Upper lobe of left lung (tissue), 4 donors: ENCODE measurements around the gene P2RX1.

ENCODE experiments used
- EP300 ChIP-seq, 4 donors: sonication (generic); formaldehyde crosslinking; IDR thresholded peaks; one replicate each; pipeline ENCODE4 v1.5.1; 2017; ENCODE audit warnings: antibody characterized with exemption in 4 of 4, control low read depth in 2 of 4
- POLR2AphosphoS5 ChIP-seq, 2 donors: sonication (generic); formaldehyde crosslinking; IDR thresholded peaks; one replicate each; pipeline ENCODE4 v1.5.1; 2017; ENCODE audit warnings: antibody characterized with exemption in 2 of 2
- TF ChIP-seq, protein P1 (sequence below), 6 experiments: fragments of 450-650 bp in 4 of 6; fragments of 200-600 bp in 2 of 6; sonication (generic) in 2 of 6; IDR thresholded peaks; one replicate each; pipeline ENCODE4 v1.5.1; 2016 to 2019; ENCODE audit warnings: antibody characterized with exemption in 6 of 6

DNA sequence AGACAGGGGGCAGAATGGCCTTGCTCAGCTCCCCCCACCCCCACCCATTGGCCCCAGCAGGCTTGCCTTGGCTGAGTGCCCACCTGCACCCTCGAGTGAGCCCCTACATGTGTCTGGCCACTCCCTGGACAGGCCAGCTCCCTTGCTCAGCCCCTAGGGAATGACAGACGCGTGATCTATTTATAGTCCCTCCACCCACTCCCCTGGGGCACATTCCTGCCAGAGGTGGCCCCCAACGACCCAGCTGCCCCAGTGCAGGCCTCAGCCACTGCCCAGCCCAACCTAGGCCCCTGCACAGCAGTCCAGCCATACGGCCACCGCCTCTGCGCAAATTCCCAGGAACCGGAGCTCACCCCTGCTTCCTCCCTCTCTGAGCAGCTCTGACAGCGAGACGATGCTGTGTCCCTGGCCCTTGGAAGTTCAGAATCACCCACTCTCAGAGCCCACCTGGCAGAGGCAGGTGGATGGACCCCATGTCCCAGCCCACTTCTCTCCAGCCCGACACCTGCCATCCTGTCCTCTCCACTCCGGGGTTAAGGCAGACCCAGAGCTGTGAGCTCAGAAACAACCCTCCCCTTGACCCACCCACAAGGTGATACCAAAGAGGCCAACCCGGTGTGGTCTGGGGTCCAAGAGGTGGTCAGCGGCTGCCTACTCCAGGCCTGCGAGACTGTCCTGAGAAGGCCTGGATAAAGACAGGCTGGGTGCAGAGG lies 11.5 kb upstream of the P2RX1 start:
- TF ChIP-seq POLR2AphosphoS5 (IDR thresholded peaks at IDR 0.05) (no peak), EP300 (IDR thresholded peaks at IDR 0.05) (no peak)
- TF ChIP-seq, protein P1, sequence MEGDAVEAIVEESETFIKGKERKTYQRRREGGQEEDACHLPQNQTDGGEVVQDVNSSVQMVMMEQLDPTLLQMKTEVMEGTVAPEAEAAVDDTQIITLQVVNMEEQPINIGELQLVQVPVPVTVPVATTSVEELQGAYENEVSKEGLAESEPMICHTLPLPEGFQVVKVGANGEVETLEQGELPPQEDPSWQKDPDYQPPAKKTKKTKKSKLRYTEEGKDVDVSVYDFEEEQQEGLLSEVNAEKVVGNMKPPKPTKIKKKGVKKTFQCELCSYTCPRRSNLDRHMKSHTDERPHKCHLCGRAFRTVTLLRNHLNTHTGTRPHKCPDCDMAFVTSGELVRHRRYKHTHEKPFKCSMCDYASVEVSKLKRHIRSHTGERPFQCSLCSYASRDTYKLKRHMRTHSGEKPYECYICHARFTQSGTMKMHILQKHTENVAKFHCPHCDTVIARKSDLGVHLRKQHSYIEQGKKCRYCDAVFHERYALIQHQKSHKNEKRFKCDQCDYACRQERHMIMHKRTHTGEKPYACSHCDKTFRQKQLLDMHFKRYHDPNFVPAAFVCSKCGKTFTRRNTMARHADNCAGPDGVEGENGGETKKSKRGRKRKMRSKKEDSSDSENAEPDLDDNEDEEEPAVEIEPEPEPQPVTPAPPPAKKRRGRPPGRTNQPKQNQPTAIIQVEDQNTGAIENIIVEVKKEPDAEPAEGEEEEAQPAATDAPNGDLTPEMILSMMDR (IDR thresholded peaks at IDR 0.05): no peak
